ENCODE results near the gene UBQLN1. TPM values are rescaled to one million over a fixed set of nuclear protein-coding genes. Genes with fewer than 3 reads are reported as not detected.

Gene UBQLN1
- total and polyA plus RNA-seq, 3 donors from 2014 or later: 86.5 to 147 (median 146) TPM

GRCh38 chr9:83677596-83677995 is 30.2 kb downstream of the UBQLN1 start:
- Histone ChIP-seq H3K4me1 (no peaks in the 10 kb centered on the region), H3K36me3 (ENCODE audit: low read depth, missing control alignments) (no peaks in the 10 kb centered on the region), H3K27me3 (no peaks in the 10 kb centered on the region), H3K9me3 (no peaks in the 10 kb centered on the region), H3K27ac (no peak overlapping the region), H3K4me3 (no peak overlapping the region)
- WGBS, 2 donors: 93 to 96% methylated on average over 3 of the region's 3 CpGs
- intact Hi-C loops (cut with DNase I; ENCODE audit: low total_unique reads): no loop called here
- TF ChIP-seq POLR2A (IDR thresholded peaks at IDR 0.05): no peak
- TF ChIP-seq CTCF (IDR thresholded peaks at IDR 0.05): no peak
- DNase-seq: no peak

GRCh38 chr9:83675466-83675865 is 32.3 kb downstream of the UBQLN1 start:
- Histone ChIP-seq H3K9me3 (no peaks in the 10 kb centered on the region), H3K27ac (no peak overlapping the region), H3K36me3 (ENCODE audit: low read depth, missing control alignments) (no peaks in the 10 kb centered on the region), H3K4me1 (no peaks in the 10 kb centered on the region), H3K4me3 (no peak overlapping the region), H3K27me3 (no peaks in the 10 kb centered on the region)
- TF ChIP-seq POLR2A (IDR thresholded peaks at IDR 0.05) (no peak), CTCF (IDR thresholded peaks at IDR 0.05) (no peak)
- 91 to 92% methylated on average over 1 of the region's 1 CpG for WGBS, 2 donors
- intact Hi-C loops (cut with DNase I; ENCODE audit: low total_unique reads): no loop called here
- DNase-seq: no peak

- Histone ChIP-seq H3K4me1 (no peaks in the 10 kb centered on the region), H3K4me3 (no peak overlapping the region), H3K36me3 (ENCODE audit: low read depth, missing control alignments) (no peaks in the 10 kb centered on the region), H3K9me3 (no peaks in the 10 kb centered on the region), H3K27ac (no peak overlapping the region), H3K27me3 (no peaks in the 10 kb centered on the region)
- WGBS, 2 donors: 53 to 56% methylated on average over 1 of the region's 1 CpG
- intact Hi-C loops (cut with DNase I; ENCODE audit: low total_unique reads): no loop called here
- no peak for DNase-seq
- no peak for TF ChIP-seq CTCF (IDR thresholded peaks at IDR 0.05)
- no peak for TF ChIP-seq POLR2A (IDR thresholded peaks at IDR 0.05)
Measured at GRCh38 chr9:83671451-83671850, 36.3 kb downstream of the UBQLN1 start.

- Histone ChIP-seq H3K27ac (no peak overlapping the region), H3K4me3 (no peak overlapping the region), H3K4me1 (no peaks in the 10 kb centered on the region), H3K27me3 (no peaks in the 10 kb centered on the region), H3K9me3 (no peaks in the 10 kb centered on the region), H3K36me3 (ENCODE audit: low read depth, missing control alignments) (no peaks in the 10 kb centered on the region)
- WGBS, 2 donors: 91 to 96% methylated on average over 5 of the region's 5 CpGs
- intact Hi-C loops (cut with DNase I; ENCODE audit: low total_unique reads): no loop called here
- DNase-seq: no peak
- TF ChIP-seq POLR2A (IDR thresholded peaks at IDR 0.05) (no peak), CTCF (IDR thresholded peaks at IDR 0.05) (no peak)
Measured at GRCh38 chr9:83670381-83670780, 37.4 kb downstream of the UBQLN1 start.

GRCh38 chr9:83669067-83669466 is 38.7 kb downstream of the UBQLN1 start:
- H3K4me3 ChIP-seq: no peak overlapping the region
- no peaks in the 10 kb centered on the region for H3K4me1 ChIP-seq
- no peak for DNase-seq
- 94 to 95% methylated on average over 1 of the region's 1 CpG for WGBS, 2 donors
- no peak for TF ChIP-seq CTCF (IDR thresholded peaks at IDR 0.05)
- TF ChIP-seq POLR2A (IDR thresholded peaks at IDR 0.05): no peak
- no peak overlapping the region for H3K27ac ChIP-seq
- no peaks in the 10 kb centered on the region for H3K9me3 ChIP-seq
- intact Hi-C loops (cut with DNase I; ENCODE audit: low total_unique reads): no loop called here
- H3K27me3 ChIP-seq: no peaks in the 10 kb centered on the region
- H3K36me3 ChIP-seq (ENCODE audit: low read depth, missing control alignments): no peaks in the 10 kb centered on the region

All from testis (tissue), 3 donors.